Neutrophil (primary cell): Measurements from ENCODE around the gene PPP5C.
"Not testable (repeated sequence)": the region's sequence is repeated elsewhere in the genome, so short reads cannot be mapped to it uniquely, and the experiment has no call there.

Experiments
- H3K27ac ChIP-seq: fragments of 200-600 bp; sonication (generic); 2 replicates; pipeline ENCODE4 v1.5.1; 2016; ENCODE audit warnings: mild to moderate bottlenecking, moderate library complexity
- H3K27me3 ChIP-seq: fragments of 200-600 bp; sonication (generic); 2 replicates; pipeline ENCODE4 v1.6.0; 2016; ENCODE audit warnings: mild to moderate bottlenecking
- H3K36me3 ChIP-seq: fragments of 200-600 bp; sonication (generic); 2 replicates; pipeline ENCODE4 v1.5.1; 2017
- H3K4me1 ChIP-seq, 2 experiments: fragments of 200-600 bp in 1 of 2; sonication (generic) in 1 of 2; 1 replicate in 1 of 2; 2 replicates in 1 of 2; pipeline versions ENCODE4 v1.5.1 to v1.6.1; 2013 to 2016; ENCODE audit warnings: low read depth in 1 of 2, low read length in 1 of 2, mild to moderate bottlenecking in 1 of 2, moderate library complexity in 1 of 2; ENCODE audit not compliant: control insufficient read depth in 1 of 2, insufficient read depth in 1 of 2
- H3K4me3 ChIP-seq, 2 experiments: fragments of 200-600 bp in 1 of 2; sonication (generic) in 1 of 2; 1 replicate in 1 of 2; 2 replicates in 1 of 2; pipeline ENCODE4 v1.5.1; 2013 to 2016; ENCODE audit warnings: low read depth in 1 of 2, low read length in 1 of 2, mild to moderate bottlenecking in 1 of 2, moderate library complexity in 1 of 2
- H3K9me3 ChIP-seq: fragments of 200-600 bp; sonication (generic); 2 replicates; pipeline ENCODE4 v1.5.1; 2016
- CTCF ChIP-seq: fragments of 200-600 bp; sonication (generic); IDR thresholded peaks from 2 replicates; pipeline ENCODE4 v1.5.1; 2016; ENCODE audit warnings: antibody characterized with exemption

PPP5C gene

GRCh38 chr19:46303322-46303690 is 43.6 kb upstream of the PPP5C start:
- H3K27me3 ChIP-seq, result peaks cover 31% of the 10 kb centered on the region
- H3K27ac ChIP-seq, result no peak overlapping the region
- H3K36me3 ChIP-seq, result no peaks in the 10 kb centered on the region
- H3K4me3 ChIP-seq, result no peak overlapping the region
- no peaks in the 10 kb centered on the region for H3K4me1 ChIP-seq
- no peaks in the 10 kb centered on the region for H3K9me3 ChIP-seq
- no peak for TF ChIP-seq CTCF

GRCh38 chr19:46303691-46304397 is 43.0 kb upstream of the PPP5C start:
- Histone ChIP-seq H3K4me3 (no peak overlapping the region), H3K9me3 (no peaks in the 10 kb centered on the region), H3K27ac (no peak overlapping the region), H3K36me3 (no peaks in the 10 kb centered on the region), H3K4me1 (no peaks in the 10 kb centered on the region), H3K27me3 (peaks cover 26% of the 10 kb centered on the region)
- no peak for TF ChIP-seq CTCF

GRCh38 chr19:46306501-46306900 is 40.4 kb upstream of the PPP5C start:
- H3K4me3 ChIP-seq, result no peak overlapping the region
- no peaks in the 10 kb centered on the region for H3K36me3 ChIP-seq
- no peaks in the 10 kb centered on the region for H3K27me3 ChIP-seq
- TF ChIP-seq CTCF, result no peak
- H3K27ac ChIP-seq, result no peak overlapping the region
- no peaks in the 10 kb centered on the region for H3K4me1 ChIP-seq
- no peaks in the 10 kb centered on the region for H3K9me3 ChIP-seq

GRCh38 chr19:46308510-46308909 is 38.4 kb upstream of the PPP5C start:
- Histone ChIP-seq H3K4me3 (no peak overlapping the region), H3K36me3 (no peaks in the 10 kb centered on the region), H3K9me3 (no peaks in the 10 kb centered on the region), H3K27me3 (no peaks in the 10 kb centered on the region), H3K27ac (no peak overlapping the region), H3K4me1 (no peaks in the 10 kb centered on the region)
- TF ChIP-seq CTCF, result no peak

GRCh38 chr19:46309056-46309455 is 37.8 kb upstream of the PPP5C start:
- H3K4me3 ChIP-seq, result no peak overlapping the region
- TF ChIP-seq CTCF, result no peak
- no peaks in the 10 kb centered on the region for H3K4me1 ChIP-seq
- H3K27me3 ChIP-seq, result no peaks in the 10 kb centered on the region
- H3K36me3 ChIP-seq, result no peaks in the 10 kb centered on the region
- no peaks in the 10 kb centered on the region for H3K9me3 ChIP-seq
- no peak overlapping the region for H3K27ac ChIP-seq

GRCh38 chr19:46311444-46311843 is 35.4 kb upstream of the PPP5C start:
- Histone ChIP-seq H3K4me3 (no peak overlapping the region), H3K36me3 (no peaks in the 10 kb centered on the region), H3K9me3 (no peaks in the 10 kb centered on the region), H3K27ac (no peak overlapping the region), H3K27me3 (no peaks in the 10 kb centered on the region), H3K4me1 (no peaks in the 10 kb centered on the region)
- no peak for TF ChIP-seq CTCF

GRCh38 chr19:46313540-46314469 is 33.1 kb upstream of the PPP5C start:
- not testable (repeated sequence) for H3K27me3 ChIP-seq, H3K4me1 ChIP-seq, H3K4me3 ChIP-seq, H3K27ac ChIP-seq, H3K36me3 ChIP-seq, H3K9me3 ChIP-seq
